WERI-Rb-1 (cell line): ENCODE data around the gene OR7D2.

ENCODE experiments used
- DNase-seq: peaks from one replicate; pipeline ENCODE4 v3.0.0-alpha.2; 2020
- H3K27ac ChIP-seq: fragments of 250-450 bp; sonication (Bioruptor Pico); 2 replicates; pipeline ENCODE4 v1.5.1; 2020; ENCODE audit warnings: mild to moderate bottlenecking, moderate library complexity
- H3K27me3 ChIP-seq: fragments of 250-450 bp; sonication (Bioruptor Pico); 2 replicates; pipeline ENCODE4 v1.5.1; 2021; ENCODE audit warnings: mild to moderate bottlenecking, low read depth, moderate library complexity; ENCODE audit not compliant: insufficient read depth, severe bottlenecking
- H3K36me3 ChIP-seq: fragments of 250-450 bp; sonication (Bioruptor Pico); 2 replicates; pipeline ENCODE4 v1.5.1; 2020; ENCODE audit warnings: mild to moderate bottlenecking, moderate library complexity
- H3K4me3 ChIP-seq: 2 replicates; pipeline ENCODE4 v1.5.1; 2011; ENCODE audit warnings: low read depth, mild to moderate bottlenecking, control low read depth, low read length
- H3K9me3 ChIP-seq: fragments of 250-450 bp; sonication (Bioruptor Pico); 2 replicates; pipeline ENCODE4 v1.5.1; 2021; ENCODE audit warnings: mild to moderate bottlenecking, moderate library complexity; ENCODE audit not compliant: severe bottlenecking
- CTCF ChIP-seq: IDR thresholded peaks from 2 replicates; pipeline ENCODE4 v1.5.1; 2011; ENCODE audit warnings: low read depth, mild to moderate bottlenecking, control low read depth, inconsistent platforms, low read length

Gene OR7D2

GRCh38 chr19:9205501-9206113 lies 26.8 kb downstream of the OR7D2 start:
- peak; percentile 71 for DNase-seq
- Histone ChIP-seq H3K27me3 (peaks cover 36% of the 10 kb centered on the region), H3K36me3 (no peaks in the 10 kb centered on the region), H3K4me3 (no peak overlapping the region), H3K27ac (no peak overlapping the region), H3K9me3 (no peaks in the 10 kb centered on the region)
- peak; percentile 84 for TF ChIP-seq CTCF

- no peak for DNase-seq
- no peaks in the 10 kb centered on the region for H3K36me3 ChIP-seq
- peaks cover 75% of the 10 kb centered on the region for H3K27me3 ChIP-seq
- H3K4me3 ChIP-seq: no peak within 1 kb of the TSS
- H3K27ac ChIP-seq: no peak within 1 kb of the TSS
- no peak for TF ChIP-seq CTCF
- H3K9me3 ChIP-seq: peaks cover 8% of the 10 kb centered on the region
Measured at GRCh38 chr19:9219489-9219888, 40.7 kb downstream of the OR7D2 start, which contains the start of gene OR7D4. Gene OR7D4, minus strand, starts transcription at chr19:9219589. Its CDS starts 4,752 bp downstream, at chr19:9214837.
